Stimulated activated CD8-positive, alpha-beta memory T cell treated with anti-CD3 and anti-CD28 coated beads, Interleukin-15, amount 100 ng/mL, for 24 hours (primary cell): Measurements from ENCODE around the gene TTC7B.

ENCODE experiments used
- DNase-seq: peaks from one replicate; pipeline ENCODE4 v3.0.0-alpha.2; 2020; ENCODE audit warnings: low read depth

The TTC7B gene

DNA sequence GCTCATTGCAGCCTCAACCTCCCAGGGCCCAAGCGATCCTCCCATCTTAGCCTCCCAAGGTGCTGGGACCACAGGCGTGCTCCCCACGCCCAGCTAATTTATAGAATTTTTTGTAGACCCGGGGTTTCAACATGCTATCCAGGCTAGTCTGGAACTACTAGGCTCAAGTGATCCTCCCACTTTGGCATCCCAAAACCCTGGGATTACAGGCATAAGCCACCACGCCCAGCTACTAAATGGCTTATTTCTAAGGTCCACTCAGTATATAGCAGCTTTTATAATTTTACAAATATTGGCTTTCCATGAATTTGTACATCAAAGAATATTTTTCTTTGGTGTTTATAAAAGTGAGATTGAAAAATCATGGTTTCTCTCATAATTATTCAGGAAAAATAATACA is 167.8 kb downstream of the TTC7B start:
- no peak for DNase-seq

DNA sequence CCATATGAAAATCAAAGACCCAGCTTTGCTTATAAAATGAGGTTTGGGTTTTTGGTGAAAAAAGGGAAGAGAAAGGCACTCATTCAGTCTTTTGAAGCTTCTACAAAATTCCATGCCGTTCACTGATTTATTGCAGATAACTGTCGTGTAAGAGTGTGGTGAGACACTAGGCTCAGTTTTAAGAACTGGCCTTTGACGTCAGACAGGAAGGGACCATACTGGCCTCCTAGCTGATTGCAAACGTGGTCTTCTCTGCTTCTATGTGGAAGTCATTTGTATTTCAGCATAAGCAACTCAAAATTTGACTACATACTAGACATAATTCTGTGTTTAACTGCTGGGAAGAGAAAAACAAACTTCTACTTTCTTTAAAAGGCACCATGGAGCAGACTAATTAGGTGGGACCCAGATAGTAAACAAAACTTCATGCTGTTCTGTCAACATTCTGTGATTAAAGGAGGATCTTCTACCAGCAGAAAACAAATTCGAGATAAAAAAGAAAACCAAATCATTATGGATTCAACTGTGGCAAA is 168.7 kb downstream of the TTC7B start:
- no peak for DNase-seq

DNA sequence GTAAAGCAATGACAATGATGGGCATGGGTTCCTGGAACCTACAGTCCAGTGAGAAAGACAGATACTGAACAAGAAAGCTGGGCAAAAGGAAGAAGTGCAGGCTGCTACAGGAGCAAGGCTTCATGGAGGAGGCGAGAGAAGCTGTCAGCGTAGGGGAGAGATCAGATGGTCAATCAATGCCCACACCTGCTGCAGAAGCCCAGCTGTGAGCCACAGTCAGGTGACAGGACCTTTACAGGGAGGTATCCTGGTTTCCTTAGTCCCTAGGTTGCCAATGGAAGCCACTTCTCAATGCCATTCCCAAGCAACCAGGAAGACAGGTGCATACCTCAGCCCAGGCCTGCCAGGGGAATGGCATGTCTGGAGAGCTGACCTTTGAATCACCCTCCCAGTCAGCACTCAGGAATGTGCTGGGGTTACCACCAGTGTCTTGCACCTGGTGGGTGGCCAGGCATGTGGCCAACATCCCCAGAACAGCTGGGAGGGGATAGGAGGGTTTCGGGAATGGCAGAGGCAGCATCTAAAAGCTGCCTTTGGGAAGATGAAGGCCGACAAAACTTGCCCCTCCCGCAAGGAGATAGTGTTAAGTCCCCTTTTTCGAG is 170.3 kb downstream of the TTC7B start:
- no peak for DNase-seq

DNA sequence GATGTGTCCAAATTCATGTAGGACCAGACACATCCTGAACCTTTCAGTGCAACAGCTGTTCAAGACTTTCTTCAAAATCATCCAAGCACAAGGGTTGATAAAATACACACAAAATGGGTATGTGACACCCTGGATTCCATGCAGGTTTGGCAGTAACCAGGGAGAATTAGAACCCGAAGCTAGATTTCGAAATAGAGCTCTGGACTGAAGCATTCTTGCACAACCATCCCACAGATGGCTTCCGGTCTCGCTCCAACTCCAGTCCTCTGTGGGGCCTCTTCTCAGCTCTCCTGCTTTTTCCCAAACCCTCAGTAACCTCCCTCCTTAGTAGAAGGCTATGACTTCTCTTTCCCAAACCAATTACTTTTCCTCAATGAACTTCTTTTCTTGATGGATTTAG is 171.3 kb downstream of the TTC7B start:
- DNase-seq: no peak

DNA sequence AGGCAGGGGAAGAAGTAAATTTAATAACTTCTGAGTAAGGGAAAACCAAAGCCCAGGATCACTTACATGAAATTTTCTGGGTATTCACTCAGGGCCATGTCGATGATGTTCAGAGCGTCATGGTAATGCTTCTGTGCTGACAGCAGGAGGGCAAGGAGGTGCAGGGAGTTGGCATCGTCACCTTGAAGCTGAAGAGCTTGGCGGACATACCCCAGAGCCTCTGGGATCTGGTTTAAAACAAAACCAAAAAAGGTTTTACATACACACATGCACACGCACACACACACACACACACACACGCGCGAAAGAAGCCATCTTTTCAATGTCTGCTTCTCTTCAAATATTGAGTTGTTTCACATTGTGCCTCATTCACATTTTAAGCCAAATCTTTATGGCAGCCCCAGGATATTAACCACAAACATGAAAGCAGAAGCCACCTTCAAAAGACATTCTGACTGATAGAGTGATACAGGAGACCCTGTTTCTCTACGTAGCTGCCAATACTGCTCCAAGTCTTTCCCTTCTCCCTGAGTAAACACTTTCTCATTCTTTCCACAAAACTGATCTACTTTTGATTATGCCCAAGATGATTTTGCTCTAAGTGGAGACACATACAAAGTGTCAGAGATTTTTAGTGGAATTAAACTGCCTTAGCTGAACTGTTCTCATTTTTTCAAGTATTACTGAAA is 172.1 kb downstream of the TTC7B start:
- DNase-seq: no peak

DNA sequence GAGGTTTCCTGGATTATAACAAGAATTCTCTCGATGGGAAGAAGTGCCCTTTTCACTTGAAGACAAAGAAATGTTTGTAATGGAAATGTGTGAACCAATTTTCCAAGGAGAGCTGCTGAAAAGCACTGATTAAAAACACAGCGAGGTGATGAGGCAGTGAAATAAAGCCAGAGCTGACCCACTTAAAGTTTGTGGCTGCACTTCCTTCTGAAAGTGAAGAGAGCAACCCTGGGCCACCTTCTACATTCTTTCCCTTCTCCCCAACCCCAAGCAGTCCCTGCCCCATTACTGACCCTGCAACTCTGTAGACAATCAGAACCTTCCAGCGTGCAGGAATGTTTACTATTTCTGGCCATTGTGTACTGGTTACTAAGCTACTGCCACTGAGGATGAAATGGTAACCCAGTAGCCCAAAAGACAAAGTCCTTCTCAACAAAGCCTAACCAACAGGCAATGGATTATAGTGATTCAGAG is 173.9 kb downstream of the TTC7B start:
- DNase-seq: no peak

DNA sequence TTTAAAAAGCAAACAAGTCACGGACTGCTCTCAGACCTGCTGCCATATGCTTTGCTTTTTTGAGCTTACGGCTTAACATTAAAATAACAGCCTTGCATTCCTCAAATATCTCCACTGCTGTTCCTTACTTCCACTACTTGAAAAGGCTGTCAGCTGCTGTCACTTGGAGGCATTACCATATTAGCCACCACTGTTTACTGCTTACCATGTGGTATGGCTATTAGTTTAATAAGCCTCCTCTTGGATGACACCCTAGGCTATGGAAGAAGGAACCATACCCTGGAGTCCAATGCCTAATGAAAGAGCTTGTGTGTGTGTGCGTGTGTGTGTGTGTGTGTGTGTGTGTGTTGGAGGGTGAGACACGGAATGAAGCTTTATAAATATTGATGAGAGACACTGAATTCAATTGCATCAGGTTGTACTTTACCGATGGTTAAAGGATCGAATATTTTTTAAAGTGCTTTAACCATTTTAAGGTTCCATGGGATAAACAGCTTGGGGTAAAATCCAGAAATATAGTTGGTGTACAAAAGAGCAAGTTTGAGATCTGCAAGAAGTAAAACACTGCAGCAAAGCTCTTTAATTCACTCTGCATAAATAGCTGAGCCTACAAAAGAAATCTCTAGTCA is 174.5 kb downstream of the TTC7B start:
- no peak for DNase-seq

DNA sequence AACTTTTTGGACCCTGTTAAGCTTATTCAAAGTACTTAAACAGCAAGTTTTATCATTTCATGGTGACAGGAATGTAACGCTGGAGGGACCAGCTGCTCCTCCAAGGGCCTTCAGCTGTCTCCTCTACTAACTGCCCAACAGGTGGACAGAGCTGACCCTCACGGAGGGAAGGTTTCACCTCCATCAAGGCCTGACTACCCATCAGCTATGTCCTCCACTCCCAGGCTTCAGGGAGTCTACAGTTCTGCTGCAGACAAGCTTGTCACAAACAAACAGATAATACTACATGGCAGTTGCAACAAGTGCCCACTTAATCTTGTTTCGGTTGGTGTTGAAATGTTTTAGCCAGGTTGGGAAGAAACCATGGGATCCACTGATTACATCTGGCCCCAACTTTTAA is 175.1 kb downstream of the TTC7B start:
- DNase-seq: no peak

DNA sequence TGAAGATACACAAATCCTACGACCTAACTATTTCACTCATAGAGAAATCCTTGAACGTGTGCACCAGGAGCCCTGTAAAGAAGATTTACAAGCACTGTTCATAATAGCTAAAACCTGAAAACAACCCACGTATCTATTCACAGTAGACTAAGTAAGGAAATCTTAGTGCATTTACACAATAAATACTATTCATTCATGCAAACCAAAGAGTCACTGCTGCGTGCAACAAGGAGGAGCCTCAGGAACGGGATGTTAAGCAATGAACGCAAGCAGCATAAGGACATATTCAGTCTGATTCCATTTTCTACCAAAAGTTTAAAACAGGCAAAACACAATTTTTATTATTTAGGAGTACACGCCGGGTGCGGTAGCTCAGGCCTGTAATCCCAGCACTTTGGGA is 176.6 kb downstream of the TTC7B start:
- DNase-seq: no peak

DNA sequence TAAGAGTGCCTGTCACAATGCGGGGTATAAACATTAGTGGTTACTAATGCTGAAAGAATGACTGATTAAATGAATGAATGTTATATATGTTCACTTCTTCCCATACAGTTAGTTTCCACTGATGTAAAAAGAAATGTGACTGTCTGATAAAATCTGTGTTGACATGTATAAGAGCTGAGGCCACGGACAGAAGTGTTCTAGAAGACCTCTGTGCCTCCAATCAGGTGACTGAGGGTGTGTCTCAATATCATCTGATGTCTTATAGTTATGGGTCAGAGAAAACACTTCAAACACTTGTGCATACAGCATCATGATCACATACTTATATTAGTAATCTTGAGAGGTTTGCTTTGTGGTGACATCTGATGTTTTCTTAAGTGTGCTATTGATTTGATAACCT is 183.4 kb downstream of the TTC7B start:
- no peak for DNase-seq

DNA sequence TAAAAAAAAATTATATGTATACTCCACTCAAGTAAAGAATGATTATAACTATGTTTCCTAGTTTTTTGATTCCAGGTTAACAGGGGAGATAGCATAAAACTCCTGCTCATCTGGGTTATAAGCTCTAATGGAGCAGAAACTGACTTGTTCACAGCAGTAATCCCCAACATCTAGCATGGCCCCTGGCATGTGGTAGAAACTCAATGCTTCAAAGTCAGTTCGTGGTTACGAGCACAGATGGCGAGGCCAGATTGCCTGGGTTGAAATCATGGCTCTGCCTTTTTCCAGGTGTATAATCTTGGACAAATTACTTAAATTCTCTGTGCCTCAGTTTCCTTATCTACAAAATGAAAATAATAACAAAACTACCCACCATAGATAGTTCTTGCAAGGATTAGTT is 183.8 kb downstream of the TTC7B start:
- no peak for DNase-seq

DNA sequence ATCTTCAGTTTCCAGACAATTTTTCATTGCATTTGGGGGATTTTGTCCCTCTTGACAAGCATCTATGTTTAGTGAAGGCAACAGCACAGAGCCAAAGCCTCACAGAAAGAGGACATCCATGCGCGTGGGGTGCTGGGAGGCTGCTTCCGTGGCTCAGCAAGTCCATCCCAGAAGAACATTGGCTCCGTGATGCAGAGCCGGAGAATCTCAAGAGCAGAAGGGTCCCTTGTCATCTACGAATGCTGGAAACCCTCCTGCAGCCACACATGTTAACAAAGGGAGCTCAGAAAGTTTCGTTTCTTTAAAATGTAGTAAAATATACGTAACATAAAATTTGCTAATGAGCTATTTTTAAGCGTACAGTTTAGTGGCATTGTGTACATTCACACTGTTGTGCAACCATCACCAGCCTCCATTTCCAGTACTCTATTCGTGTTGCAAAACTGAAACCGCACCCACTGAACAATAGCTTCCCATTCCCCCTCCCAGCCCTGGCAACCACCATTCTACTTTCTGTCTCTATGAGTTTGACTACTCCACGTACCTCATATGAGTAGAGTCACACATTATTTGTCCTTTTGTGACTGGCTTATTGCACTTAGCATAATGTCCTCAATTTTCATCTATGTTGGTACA is 185.9 kb downstream of the TTC7B start:
- no peak for DNase-seq

DNA sequence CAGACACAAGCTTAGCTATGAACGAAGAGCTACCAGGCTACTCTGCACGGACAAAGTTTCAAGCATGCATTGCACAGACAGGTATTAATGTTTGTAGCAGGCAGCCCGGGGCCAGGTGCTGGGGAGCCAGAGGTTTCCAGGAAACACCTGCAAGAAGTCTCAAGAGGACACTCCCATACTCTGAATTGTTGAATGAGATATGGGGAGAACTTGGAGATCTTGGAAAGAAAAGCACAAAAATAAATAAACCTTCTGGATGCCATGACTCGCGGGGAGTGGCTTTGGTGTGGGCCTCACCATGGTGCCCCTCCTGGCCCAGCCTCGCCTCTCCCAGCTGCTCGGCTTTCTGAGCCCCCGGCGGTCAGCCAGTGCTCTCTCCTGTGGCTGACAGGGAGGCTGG is 186.8 kb downstream of the TTC7B start:
- no peak for DNase-seq

DNA sequence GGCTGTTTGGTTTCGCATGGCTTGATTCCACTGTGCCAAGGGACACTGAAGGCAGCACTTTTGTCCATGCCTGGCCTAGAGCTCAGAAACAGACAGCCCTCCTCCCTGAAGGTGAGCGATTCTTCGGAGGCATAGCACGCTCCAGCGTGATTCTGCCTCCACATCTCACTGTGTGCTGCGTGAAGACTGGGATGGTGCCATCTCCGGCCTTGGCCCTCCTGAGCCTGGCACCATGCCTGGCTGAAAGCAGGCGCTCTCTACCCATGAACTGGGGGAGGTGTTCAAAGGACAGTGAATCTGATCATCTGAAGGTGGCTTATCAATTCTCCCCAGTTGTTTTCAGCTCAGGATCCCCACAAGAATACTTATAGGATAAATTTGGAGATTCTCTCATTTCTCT is 187.4 kb downstream of the TTC7B start:
- no peak for DNase-seq

DNA sequence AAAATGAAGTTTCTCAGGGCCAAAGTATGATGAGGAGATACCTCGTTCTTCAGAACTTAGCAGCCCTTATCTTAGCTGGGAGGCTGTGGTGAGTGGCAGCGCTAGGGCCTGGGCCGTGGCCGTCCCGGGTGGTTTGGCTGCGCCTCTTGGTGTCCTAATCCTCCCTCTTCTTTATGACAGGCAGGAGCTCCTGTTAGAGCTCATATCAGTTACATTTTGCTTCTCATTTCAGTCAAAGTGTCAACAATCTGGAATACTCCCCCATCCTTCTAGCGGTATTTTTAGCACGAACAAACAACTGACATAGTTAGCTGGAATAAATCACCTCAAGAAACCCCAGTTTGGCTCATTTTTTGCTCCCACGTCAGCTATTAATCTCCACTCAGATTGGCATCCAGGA is 188.8 kb downstream of the TTC7B start:
- DNase-seq: no peak

DNA sequence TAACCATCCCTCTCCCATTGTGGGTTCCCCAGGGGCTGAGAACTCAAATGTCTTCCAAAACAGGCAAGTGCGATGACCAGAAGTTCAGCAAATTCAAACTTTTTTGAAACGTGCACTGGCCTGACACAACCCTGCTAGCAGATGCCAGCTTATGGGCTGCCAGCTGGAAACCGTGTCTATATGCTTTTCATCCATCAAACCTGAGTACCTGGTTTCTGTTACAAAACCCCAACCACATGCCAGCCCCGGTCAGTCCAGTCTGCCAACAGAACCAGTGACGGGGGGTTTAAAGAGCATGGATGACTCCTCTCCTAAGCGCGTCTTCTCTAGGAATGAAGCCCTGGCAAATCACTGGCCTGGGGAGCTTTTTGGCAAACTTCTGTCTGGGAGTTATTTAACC is 189.7 kb downstream of the TTC7B start:
- DNase-seq: no peak

DNA sequence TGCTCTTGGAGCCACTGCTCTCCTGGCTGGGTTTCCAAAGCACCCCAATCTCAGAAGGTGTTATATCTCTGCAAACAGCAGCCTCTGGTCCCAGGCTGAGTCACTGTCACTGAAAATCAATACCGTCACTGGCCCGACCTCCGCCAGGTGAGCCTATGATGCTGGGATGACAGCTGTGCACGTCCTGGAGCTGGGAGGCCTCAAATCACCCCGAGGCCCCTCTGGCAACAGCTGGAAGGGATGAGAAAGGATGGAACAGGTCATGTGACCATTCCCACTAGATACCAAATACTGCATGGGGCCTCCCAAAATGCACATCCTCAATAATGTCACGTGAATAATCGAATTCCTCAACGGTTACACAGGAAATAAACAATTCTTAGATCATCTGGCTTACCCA is 190.8 kb downstream of the TTC7B start:
- no peak for DNase-seq

DNA sequence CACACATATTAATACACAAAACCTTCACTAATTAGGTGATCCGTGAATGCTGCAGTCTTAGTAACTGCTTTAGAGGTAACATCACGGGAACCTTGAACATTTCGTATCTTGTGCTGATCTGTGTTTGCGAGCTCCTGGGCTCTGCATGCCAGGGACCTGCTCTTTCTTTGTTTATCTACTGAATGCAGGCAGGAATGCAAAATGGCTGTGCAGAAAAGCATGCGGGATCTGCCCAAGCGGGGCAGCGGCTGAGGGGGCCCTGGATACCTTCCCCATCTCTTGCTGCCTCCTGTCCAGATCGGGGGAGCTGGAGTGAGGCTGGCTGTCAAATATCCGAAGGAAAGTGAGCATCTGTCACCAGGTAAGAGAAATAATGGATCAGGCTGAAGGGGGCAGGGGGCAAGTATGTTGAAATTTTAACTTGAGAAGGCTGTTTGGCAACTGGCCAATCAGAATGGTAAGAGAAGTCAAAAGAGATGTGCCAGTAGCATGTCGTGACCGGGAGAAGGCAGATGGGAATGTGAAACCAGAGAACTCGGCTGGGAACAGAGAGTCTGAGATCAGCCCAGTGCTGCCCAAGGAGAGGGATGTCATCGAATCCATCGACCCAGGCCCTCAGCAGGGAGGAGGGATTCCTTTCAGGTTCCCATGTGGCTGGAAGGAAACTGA is 191.4 kb downstream of the TTC7B start:
- no peak for DNase-seq

DNA sequence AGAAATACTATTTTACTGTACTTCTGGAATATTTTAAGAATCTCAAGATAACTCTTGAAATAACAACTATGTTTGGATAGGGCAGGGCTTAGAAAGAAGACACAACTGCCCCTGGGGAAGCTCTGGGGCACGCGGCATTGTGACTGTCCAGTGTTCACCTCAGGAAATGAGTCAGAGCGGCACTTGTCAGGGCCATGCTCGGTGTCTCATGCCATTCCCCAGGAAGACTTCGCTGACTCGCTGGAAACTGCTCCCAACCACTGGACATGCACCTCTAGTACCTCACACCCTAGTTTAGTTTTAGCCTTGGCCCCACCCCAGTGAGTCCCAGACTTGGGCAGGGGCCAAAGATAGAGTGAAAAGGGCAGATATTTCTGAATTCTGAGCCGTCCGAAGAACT is 192.0 kb downstream of the TTC7B start:
- no peak for DNase-seq

DNA sequence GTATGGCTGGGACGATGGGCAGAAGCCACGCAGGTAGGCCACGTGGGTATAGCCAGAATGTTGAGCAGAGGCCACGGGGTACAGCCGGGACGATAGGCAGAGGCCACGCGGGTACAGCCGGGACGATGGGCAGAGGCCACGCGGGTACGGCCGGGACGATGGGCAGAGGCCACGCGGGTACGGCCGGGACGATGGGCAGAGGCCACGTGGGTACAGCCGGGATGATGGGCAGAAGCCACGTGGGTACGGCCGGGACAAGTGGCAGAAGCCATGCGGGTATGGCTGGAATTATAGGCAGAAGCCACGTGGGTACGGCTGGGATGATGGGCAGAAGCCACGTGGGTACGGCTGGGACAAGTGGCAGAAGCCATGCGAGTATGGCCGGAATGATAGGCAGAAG is 195.0 kb downstream of the TTC7B start:
- no peak for DNase-seq

DNA sequence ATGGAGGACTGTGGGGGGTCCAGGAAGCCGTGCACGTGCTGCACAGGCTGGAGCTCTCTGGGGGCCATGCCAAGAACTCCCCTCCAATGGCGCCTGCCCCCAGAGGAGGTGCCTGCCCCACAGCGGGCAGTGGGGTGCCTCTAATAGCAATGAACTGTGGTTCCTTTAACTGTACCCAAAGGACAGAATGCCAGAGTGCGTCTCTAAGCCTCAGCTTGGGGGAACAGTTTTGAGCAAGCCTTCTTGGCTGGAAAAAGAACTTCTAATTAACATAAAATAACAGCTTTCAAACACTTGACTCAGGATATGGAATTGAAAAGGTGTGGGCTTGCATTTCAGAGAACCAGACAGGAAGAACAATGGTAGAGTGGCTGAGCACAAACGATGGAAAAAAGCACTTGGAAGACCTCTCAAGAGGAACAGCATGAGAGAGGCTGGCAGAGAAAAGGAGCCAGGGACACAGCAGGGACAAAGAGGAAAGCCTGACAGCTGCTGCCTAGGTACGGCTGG is 195.6 kb downstream of the TTC7B start:
- DNase-seq: no peak

DNA sequence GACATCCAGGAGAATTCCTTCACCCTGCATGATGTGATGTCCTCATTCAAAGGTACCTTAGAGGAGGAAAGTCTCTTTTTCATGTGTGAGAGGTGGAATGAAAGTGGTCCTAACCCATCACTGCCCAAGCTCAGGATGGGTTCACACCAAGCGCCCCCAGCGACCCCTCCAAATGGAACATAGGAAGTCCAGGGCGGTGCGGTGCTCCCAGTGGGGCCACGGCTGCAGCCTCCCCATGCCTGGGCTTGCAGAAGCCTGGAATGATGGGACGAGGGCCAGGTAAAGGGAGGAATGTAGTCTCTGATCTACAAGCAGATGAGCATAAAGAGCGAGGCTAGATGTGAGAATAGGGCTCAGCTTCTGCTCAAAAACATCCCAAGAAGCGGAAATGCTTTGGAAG is 196.3 kb downstream of the TTC7B start:
- no peak for DNase-seq
